ENCODE measurements around the gene LHFPL6.

LHFPL6 gene

GRCh38 chr13:39498471-39499114 is 104.4 kb downstream of the LHFPL6 start:
- Histone ChIP-seq H2AFZ (ENCODE audit: low read length, unreplicated experiment) (no peak overlapping the region), H3K27ac (ENCODE audit: low read depth, low read length) (no peak overlapping the region), H3K4me3 (ENCODE audit: low read depth, low read length) (no peak overlapping the region), H3K79me2 (ENCODE audit: control insufficient read depth, insufficient read depth, low read length, unreplicated experiment) (no peaks in the 10 kb centered on the region), H3K36me3 (ENCODE audit: insufficient read depth, low read length) (no peaks in the 10 kb centered on the region), H3K4me1 (ENCODE audit: control insufficient read depth, insufficient read depth, low read length, unreplicated experiment) (no peaks in the 10 kb centered on the region), H3K27me3 (ENCODE audit: insufficient read depth, low read length) (no peaks in the 10 kb centered on the region)

DNA sequence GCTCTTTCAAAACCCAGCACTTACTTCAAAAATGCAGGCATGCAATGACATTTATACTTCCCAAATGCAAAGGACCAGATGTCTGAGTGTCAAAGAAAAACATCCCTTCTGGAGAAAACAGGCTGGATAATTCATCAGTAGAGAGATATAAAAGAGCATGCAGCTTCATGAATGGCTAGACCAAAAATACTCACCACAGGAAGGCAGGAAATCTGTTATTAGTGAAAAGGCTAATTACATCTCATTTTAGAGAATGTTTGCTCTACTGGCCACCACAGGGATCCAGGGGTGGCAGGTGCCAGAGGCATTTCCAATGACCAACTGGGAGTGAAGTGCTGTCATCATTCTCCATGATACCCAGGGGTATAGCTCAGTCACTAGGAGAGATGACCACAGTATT is 106.5 kb downstream of the LHFPL6 start:
- H2AFZ ChIP-seq (ENCODE audit: low read length, unreplicated experiment), result no peak overlapping the region
- no peak overlapping the region for H3K27ac ChIP-seq (ENCODE audit: low read depth, low read length)
- H3K4me1 ChIP-seq (ENCODE audit: control insufficient read depth, insufficient read depth, low read length, unreplicated experiment), result no peaks in the 10 kb centered on the region
- no peak overlapping the region for H3K4me3 ChIP-seq (ENCODE audit: low read depth, low read length)
- H3K79me2 ChIP-seq (ENCODE audit: control insufficient read depth, insufficient read depth, low read length, unreplicated experiment), result no peaks in the 10 kb centered on the region
- no peaks in the 10 kb centered on the region for H3K27me3 ChIP-seq (ENCODE audit: insufficient read depth, low read length)
- no peaks in the 10 kb centered on the region for H3K36me3 ChIP-seq (ENCODE audit: insufficient read depth, low read length)

DNA sequence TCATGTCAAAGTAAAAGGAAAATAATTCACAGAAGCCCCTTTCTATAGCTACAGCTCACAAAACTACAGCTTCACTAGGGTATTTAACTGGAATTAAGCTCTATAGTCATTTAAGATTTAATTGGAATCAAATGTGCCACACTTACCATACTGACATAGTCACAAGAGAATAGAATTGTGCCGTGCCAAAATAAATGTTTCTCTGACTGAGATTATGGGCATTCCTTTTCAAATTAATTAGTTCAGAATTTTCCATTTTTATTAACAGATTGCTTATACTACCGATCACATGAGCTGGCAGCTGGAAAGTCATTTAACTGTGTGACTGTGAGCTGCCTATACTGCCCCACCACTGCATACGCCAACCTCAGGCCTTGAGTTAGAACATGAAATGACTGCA is 108.4 kb downstream of the LHFPL6 start:
- H3K27ac ChIP-seq (ENCODE audit: low read depth, low read length), result no peak overlapping the region
- H3K4me1 ChIP-seq (ENCODE audit: control insufficient read depth, insufficient read depth, low read length, unreplicated experiment), result no peaks in the 10 kb centered on the region
- no peak overlapping the region for H3K4me3 ChIP-seq (ENCODE audit: low read depth, low read length)
- H3K27me3 ChIP-seq (ENCODE audit: insufficient read depth, low read length), result no peaks in the 10 kb centered on the region
- no peaks in the 10 kb centered on the region for H3K36me3 ChIP-seq (ENCODE audit: insufficient read depth, low read length)
- H2AFZ ChIP-seq (ENCODE audit: low read length, unreplicated experiment), result no peak overlapping the region
- H3K79me2 ChIP-seq (ENCODE audit: control insufficient read depth, insufficient read depth, low read length, unreplicated experiment), result no peaks in the 10 kb centered on the region

GRCh38 chr13:39494006-39494405 is 109.0 kb downstream of the LHFPL6 start:
- H3K4me3 ChIP-seq (ENCODE audit: low read depth, low read length), result no peak overlapping the region

DNA sequence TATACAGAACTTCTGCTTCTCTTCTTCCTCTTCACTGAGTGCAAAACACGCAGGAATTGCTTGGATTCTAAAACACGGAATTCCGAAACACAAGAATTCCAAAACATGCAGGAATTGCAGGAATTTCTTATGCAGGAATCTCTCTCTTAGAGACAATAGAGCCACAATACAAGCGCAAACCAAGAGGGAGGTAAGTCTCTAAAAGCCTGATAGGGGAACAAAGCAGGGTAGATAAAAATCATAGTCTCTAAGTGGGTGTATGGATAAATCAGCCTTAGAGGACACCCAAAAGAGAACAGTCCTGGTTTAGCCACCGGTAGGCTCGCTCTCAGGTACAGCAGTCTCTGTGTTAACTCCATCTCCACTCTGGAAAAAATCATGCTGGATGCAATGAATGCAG is 112.9 kb downstream of the LHFPL6 start:
- no peaks in the 10 kb centered on the region for H3K36me3 ChIP-seq (ENCODE audit: insufficient read depth, low read length)
- peaks cover 4% of the 10 kb centered on the region for H3K79me2 ChIP-seq (ENCODE audit: control insufficient read depth, insufficient read depth, low read length, unreplicated experiment)
- H3K4me3 ChIP-seq (ENCODE audit: low read depth, low read length), result no peak overlapping the region
- H3K27ac ChIP-seq (ENCODE audit: low read depth, low read length), result no peak overlapping the region
- no peak overlapping the region for H2AFZ ChIP-seq (ENCODE audit: low read length, unreplicated experiment)
- H3K27me3 ChIP-seq (ENCODE audit: insufficient read depth, low read length), result no peaks in the 10 kb centered on the region
- H3K4me1 ChIP-seq (ENCODE audit: control insufficient read depth, insufficient read depth, low read length, unreplicated experiment), result peaks cover 6% of the 10 kb centered on the region

More at GRCh38 chr13:39494006-39494405, 109.0 kb downstream of the LHFPL6 start:
- H3K79me2 ChIP-seq (ENCODE audit: control insufficient read depth, insufficient read depth, low read length, unreplicated experiment), result no peaks in the 10 kb centered on the region
- no peaks in the 10 kb centered on the region for H3K4me1 ChIP-seq (ENCODE audit: control insufficient read depth, insufficient read depth, low read length, unreplicated experiment)
- no peak overlapping the region for H2AFZ ChIP-seq (ENCODE audit: low read length, unreplicated experiment)
- no peaks in the 10 kb centered on the region for H3K27me3 ChIP-seq (ENCODE audit: insufficient read depth, low read length)
- H3K27ac ChIP-seq (ENCODE audit: low read depth, low read length), result no peak overlapping the region
- no peaks in the 10 kb centered on the region for H3K36me3 ChIP-seq (ENCODE audit: insufficient read depth, low read length)

DNA sequence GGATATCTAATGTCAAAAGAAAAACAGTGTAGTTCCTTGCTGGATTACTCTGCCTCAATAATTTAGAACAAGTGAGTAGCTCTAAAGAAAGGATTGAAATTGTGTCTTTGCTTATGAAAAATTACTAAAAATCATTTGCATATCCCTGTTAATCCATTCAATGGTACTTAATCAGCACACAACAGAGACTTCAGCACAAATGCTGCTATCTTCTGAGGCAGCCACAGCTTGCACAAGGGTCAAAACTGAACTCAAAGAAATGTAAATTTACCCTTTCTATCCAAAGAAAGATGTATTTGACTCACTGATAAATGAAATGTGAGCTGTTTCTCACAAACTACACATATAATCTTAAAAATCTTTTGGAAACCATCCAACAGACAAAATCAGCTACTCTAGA is 116.2 kb downstream of the LHFPL6 start:
- no peaks in the 10 kb centered on the region for H3K27me3 ChIP-seq (ENCODE audit: insufficient read depth, low read length)
- H3K4me3 ChIP-seq (ENCODE audit: low read depth, low read length), result no peak overlapping the region
- H2AFZ ChIP-seq (ENCODE audit: low read length, unreplicated experiment), result no peak overlapping the region
- H3K79me2 ChIP-seq (ENCODE audit: control insufficient read depth, insufficient read depth, low read length, unreplicated experiment), result peaks cover 4% of the 10 kb centered on the region
- no peaks in the 10 kb centered on the region for H3K36me3 ChIP-seq (ENCODE audit: insufficient read depth, low read length)
- no peak overlapping the region for H3K27ac ChIP-seq (ENCODE audit: low read depth, low read length)
- H3K4me1 ChIP-seq (ENCODE audit: control insufficient read depth, insufficient read depth, low read length, unreplicated experiment), result peaks cover 21% of the 10 kb centered on the region

DNA sequence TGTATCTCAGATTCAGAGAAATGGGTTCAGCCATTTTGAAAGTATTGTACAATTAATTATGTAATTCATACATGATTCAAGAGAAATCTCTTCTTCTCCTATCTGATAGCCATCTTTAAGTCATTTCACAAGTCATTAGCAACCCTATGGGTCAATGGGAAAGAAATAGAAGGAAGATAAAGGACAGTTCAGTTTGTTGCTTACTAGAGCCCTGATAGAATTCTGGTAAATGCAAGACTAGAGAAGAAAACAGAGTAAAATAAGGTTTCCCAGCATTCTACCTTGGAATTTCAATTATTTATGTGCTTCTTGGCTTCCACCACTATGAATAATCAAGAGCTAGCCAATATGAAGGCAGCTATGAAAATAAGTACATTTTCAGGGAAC is 117.7 kb downstream of the LHFPL6 start:
- Histone ChIP-seq H3K79me2 (ENCODE audit: control insufficient read depth, insufficient read depth, low read length, unreplicated experiment) (peaks cover 4% of the 10 kb centered on the region), H3K4me1 (ENCODE audit: control insufficient read depth, insufficient read depth, low read length, unreplicated experiment) (peaks cover 21% of the 10 kb centered on the region), H3K27ac (ENCODE audit: low read depth, low read length) (peak overlapping the region; percentile 55), H3K4me3 (ENCODE audit: low read depth, low read length) (no peak overlapping the region), H3K36me3 (ENCODE audit: insufficient read depth, low read length) (no peaks in the 10 kb centered on the region), H2AFZ (ENCODE audit: low read length, unreplicated experiment) (no peak overlapping the region), H3K27me3 (ENCODE audit: insufficient read depth, low read length) (no peaks in the 10 kb centered on the region)

DNA sequence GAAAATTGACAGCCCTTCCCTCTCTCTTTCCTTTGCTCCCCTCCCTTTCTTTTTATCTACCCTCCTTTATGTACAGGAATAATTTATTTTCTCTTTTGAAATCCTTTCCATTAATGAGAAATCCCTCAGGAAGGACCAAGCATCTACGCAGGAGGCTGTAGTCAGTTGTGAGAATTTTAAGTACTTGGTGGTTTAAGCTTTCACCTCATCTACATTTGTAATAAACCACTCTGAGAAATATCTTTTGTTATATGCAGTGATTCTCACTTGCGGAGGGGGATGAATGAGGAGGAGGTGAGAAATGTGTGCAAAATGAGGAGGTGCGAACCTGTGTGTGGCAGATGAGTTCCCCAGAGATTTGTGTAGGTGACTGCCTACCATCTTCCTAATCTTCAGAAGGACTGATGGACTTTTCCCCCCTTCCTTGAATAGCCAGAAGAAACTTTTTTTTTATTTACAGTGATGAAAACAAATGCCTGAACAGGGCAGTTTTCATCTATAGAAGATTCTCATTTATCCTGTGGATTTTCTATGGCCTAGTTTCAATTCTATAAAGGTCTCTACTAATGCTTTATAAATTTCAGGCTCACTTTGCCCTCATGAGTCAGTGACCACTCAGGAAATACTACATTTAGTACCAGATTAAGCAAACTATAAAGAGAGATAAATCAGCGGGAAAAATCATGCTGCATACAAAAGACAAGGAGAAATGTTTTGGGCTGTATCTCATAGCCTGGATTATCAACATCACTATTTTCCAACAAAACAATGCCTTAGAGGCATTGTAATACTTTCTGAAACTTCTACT is 118.3 kb downstream of the LHFPL6 start:
- H3K36me3 ChIP-seq (ENCODE audit: insufficient read depth, low read length), result no peaks in the 10 kb centered on the region
- no peak overlapping the region for H2AFZ ChIP-seq (ENCODE audit: low read length, unreplicated experiment)
- peak overlapping the region; percentile 55 for H3K27ac ChIP-seq (ENCODE audit: low read depth, low read length)
- no peak overlapping the region for H3K4me3 ChIP-seq (ENCODE audit: low read depth, low read length)
- H3K27me3 ChIP-seq (ENCODE audit: insufficient read depth, low read length), result no peaks in the 10 kb centered on the region
- H3K4me1 ChIP-seq (ENCODE audit: control insufficient read depth, insufficient read depth, low read length, unreplicated experiment), result peaks cover 21% of the 10 kb centered on the region
- H3K79me2 ChIP-seq (ENCODE audit: control insufficient read depth, insufficient read depth, low read length, unreplicated experiment), result peaks cover 4% of the 10 kb centered on the region

DNA sequence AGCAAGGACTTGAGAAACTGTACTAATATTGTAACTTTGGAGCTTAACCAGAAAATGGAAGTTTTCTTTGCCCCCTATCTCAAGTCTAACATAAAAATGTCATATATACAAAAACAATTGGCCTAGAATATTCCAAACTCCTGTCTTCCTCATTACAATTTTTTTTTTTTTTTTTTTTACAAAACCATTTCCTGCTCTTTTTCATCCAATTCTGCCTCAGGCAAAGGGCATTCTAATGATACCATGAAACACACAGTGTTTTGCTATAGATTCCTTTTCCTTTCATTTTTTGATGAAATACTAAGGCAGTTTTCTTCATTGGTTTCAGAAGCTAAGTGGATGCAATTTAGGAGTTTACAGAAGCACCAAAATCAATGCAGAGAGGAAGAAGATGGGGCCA is 119.7 kb downstream of the LHFPL6 start:
- no peaks in the 10 kb centered on the region for H3K36me3 ChIP-seq (ENCODE audit: insufficient read depth, low read length)
- H2AFZ ChIP-seq (ENCODE audit: low read length, unreplicated experiment), result no peak overlapping the region
- H3K4me1 ChIP-seq (ENCODE audit: control insufficient read depth, insufficient read depth, low read length, unreplicated experiment), result peaks cover 21% of the 10 kb centered on the region

GRCh38 chr13:39481491-39481890 is 121.5 kb downstream of the LHFPL6 start:
- H3K27ac ChIP-seq (ENCODE audit: low read depth, low read length), result no peak overlapping the region
- H3K36me3 ChIP-seq (ENCODE audit: insufficient read depth, low read length), result no peaks in the 10 kb centered on the region
- no peak overlapping the region for H3K4me3 ChIP-seq (ENCODE audit: low read depth, low read length)
- no peaks in the 10 kb centered on the region for H3K27me3 ChIP-seq (ENCODE audit: insufficient read depth, low read length)
- peaks cover 4% of the 10 kb centered on the region for H3K79me2 ChIP-seq (ENCODE audit: control insufficient read depth, insufficient read depth, low read length, unreplicated experiment)
- H3K4me1 ChIP-seq (ENCODE audit: control insufficient read depth, insufficient read depth, low read length, unreplicated experiment), result peaks cover 21% of the 10 kb centered on the region
- no peak overlapping the region for H2AFZ ChIP-seq (ENCODE audit: low read length, unreplicated experiment)

More for the DNA sequence above, 119.7 kb downstream of the LHFPL6 start:
- Histone ChIP-seq H3K4me3 (ENCODE audit: low read depth, low read length) (no peak overlapping the region), H3K27ac (ENCODE audit: low read depth, low read length) (no peak overlapping the region), H3K27me3 (ENCODE audit: insufficient read depth, low read length) (no peaks in the 10 kb centered on the region), H3K79me2 (ENCODE audit: control insufficient read depth, insufficient read depth, low read length, unreplicated experiment) (peaks cover 4% of the 10 kb centered on the region)

DNA sequence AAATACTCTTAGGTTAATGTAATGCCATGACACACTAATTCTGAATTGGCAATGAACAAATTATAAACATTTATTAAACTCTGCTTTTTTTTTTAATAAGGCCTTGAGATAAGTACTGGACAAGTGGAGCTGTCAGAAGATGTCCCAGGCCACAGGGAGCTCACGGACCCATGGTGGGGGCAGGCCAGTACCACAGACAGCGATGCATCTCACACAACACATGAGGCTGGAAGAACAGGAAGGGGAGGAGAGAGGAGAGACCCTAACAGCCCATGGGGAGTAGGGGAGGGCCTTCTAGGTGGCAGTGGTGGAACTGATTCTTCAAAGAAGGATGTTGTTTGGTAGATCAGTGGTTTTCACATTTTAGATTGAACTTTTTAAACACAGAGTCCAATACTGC is 128.4 kb downstream of the LHFPL6 start:
- Histone ChIP-seq H3K27ac (ENCODE audit: low read depth, low read length) (no peak overlapping the region), H3K4me1 (ENCODE audit: control insufficient read depth, insufficient read depth, low read length, unreplicated experiment) (no peaks in the 10 kb centered on the region), H3K36me3 (ENCODE audit: insufficient read depth, low read length) (no peaks in the 10 kb centered on the region), H2AFZ (ENCODE audit: low read length, unreplicated experiment) (no peak overlapping the region), H3K79me2 (ENCODE audit: control insufficient read depth, insufficient read depth, low read length, unreplicated experiment) (no peaks in the 10 kb centered on the region), H3K4me3 (ENCODE audit: low read depth, low read length) (no peak overlapping the region), H3K27me3 (ENCODE audit: insufficient read depth, low read length) (no peaks in the 10 kb centered on the region)

Measured in ACC112 (cell line).